ENCODE measurements around the gene PLB1.

PLB1 gene

GRCh38 chr2:28631514-28632206 is 135.8 kb downstream of the PLB1 start:
- no peaks in the 10 kb centered on the region for H3K9me3 ChIP-seq (ENCODE audit: control insufficient read depth, low read depth, low read length)
- no peak overlapping the region for H3K27ac ChIP-seq (ENCODE audit: low read length)
- no peak overlapping the region for H3K9ac ChIP-seq (ENCODE audit: low read length)
- H3K4me1 ChIP-seq (ENCODE audit: control insufficient read depth, low read depth, low read length) = no peaks in the 10 kb centered on the region
- H3K4me3 ChIP-seq (ENCODE audit: low read length) = no peak overlapping the region
- H3K27me3 ChIP-seq (ENCODE audit: control insufficient read depth, insufficient read depth, low read length) = no peaks in the 10 kb centered on the region
- no peaks in the 10 kb centered on the region for H3K36me3 ChIP-seq (ENCODE audit: control insufficient read depth, low read depth, low read length)

GRCh38 chr2:28632791-28633190 is 136.9 kb downstream of the PLB1 start:
- no peaks in the 10 kb centered on the region for H3K27me3 ChIP-seq (ENCODE audit: control insufficient read depth, insufficient read depth, low read length)
- no peaks in the 10 kb centered on the region for H3K36me3 ChIP-seq (ENCODE audit: control insufficient read depth, low read depth, low read length)
- no peaks in the 10 kb centered on the region for H3K9me3 ChIP-seq (ENCODE audit: control insufficient read depth, low read depth, low read length)
- H3K9ac ChIP-seq (ENCODE audit: low read length) = no peak overlapping the region
- no peak overlapping the region for H3K27ac ChIP-seq (ENCODE audit: low read length)
- H3K4me1 ChIP-seq (ENCODE audit: control insufficient read depth, low read depth, low read length) = no peaks in the 10 kb centered on the region
- no peak overlapping the region for H3K4me3 ChIP-seq (ENCODE audit: low read length)

- no peak overlapping the region for H3K4me3 ChIP-seq (ENCODE audit: low read length)
- H3K4me1 ChIP-seq (ENCODE audit: control insufficient read depth, low read depth, low read length) = no peaks in the 10 kb centered on the region
Observed at GRCh38 chr2:28633204-28633603, 137.3 kb downstream of the PLB1 start.

GRCh38 chr2:28633746-28634145 is 137.9 kb downstream of the PLB1 start:
- H3K27ac ChIP-seq (ENCODE audit: low read length) = no peak overlapping the region
- H3K9me3 ChIP-seq (ENCODE audit: control insufficient read depth, low read depth, low read length) = no peaks in the 10 kb centered on the region
- no peak overlapping the region for H3K4me3 ChIP-seq (ENCODE audit: low read length)
- H3K27me3 ChIP-seq (ENCODE audit: control insufficient read depth, insufficient read depth, low read length) = no peaks in the 10 kb centered on the region
- H3K4me1 ChIP-seq (ENCODE audit: control insufficient read depth, low read depth, low read length) = no peaks in the 10 kb centered on the region
- no peak overlapping the region for H3K9ac ChIP-seq (ENCODE audit: low read length)
- no peaks in the 10 kb centered on the region for H3K36me3 ChIP-seq (ENCODE audit: control insufficient read depth, low read depth, low read length)

More at GRCh38 chr2:28633204-28633603, 137.3 kb downstream of the PLB1 start:
- no peaks in the 10 kb centered on the region for H3K9me3 ChIP-seq (ENCODE audit: control insufficient read depth, low read depth, low read length)
- H3K9ac ChIP-seq (ENCODE audit: low read length) = no peak overlapping the region
- no peaks in the 10 kb centered on the region for H3K27me3 ChIP-seq (ENCODE audit: control insufficient read depth, insufficient read depth, low read length)
- no peak overlapping the region for H3K27ac ChIP-seq (ENCODE audit: low read length)
- H3K36me3 ChIP-seq (ENCODE audit: control insufficient read depth, low read depth, low read length) = no peaks in the 10 kb centered on the region

GRCh38 chr2:28635191-28635611 is 139.3 kb downstream of the PLB1 start:
- Histone ChIP-seq H3K27ac (ENCODE audit: low read length) (no peak overlapping the region), H3K9me3 (ENCODE audit: control insufficient read depth, low read depth, low read length) (no peaks in the 10 kb centered on the region), H3K27me3 (ENCODE audit: control insufficient read depth, insufficient read depth, low read length) (no peaks in the 10 kb centered on the region), H3K4me3 (ENCODE audit: low read length) (no peak overlapping the region), H3K4me1 (ENCODE audit: control insufficient read depth, low read depth, low read length) (no peaks in the 10 kb centered on the region), H3K9ac (ENCODE audit: low read length) (no peak overlapping the region), H3K36me3 (ENCODE audit: control insufficient read depth, low read depth, low read length) (no peaks in the 10 kb centered on the region)

GRCh38 chr2:28636491-28636890 is 140.6 kb downstream of the PLB1 start:
- Histone ChIP-seq H3K4me3 (ENCODE audit: low read length) (no peak overlapping the region), H3K27me3 (ENCODE audit: control insufficient read depth, insufficient read depth, low read length) (no peaks in the 10 kb centered on the region), H3K9ac (ENCODE audit: low read length) (no peak overlapping the region), H3K9me3 (ENCODE audit: control insufficient read depth, low read depth, low read length) (no peaks in the 10 kb centered on the region), H3K4me1 (ENCODE audit: control insufficient read depth, low read depth, low read length) (no peaks in the 10 kb centered on the region), H3K27ac (ENCODE audit: low read length) (no peak overlapping the region), H3K36me3 (ENCODE audit: control insufficient read depth, low read depth, low read length) (no peaks in the 10 kb centered on the region)

- no peak overlapping the region for H3K9ac ChIP-seq (ENCODE audit: low read length)
- no peak overlapping the region for H3K4me3 ChIP-seq (ENCODE audit: low read length)
- H3K4me1 ChIP-seq (ENCODE audit: control insufficient read depth, low read depth, low read length) = no peaks in the 10 kb centered on the region
- H3K36me3 ChIP-seq (ENCODE audit: control insufficient read depth, low read depth, low read length) = no peaks in the 10 kb centered on the region
- no peaks in the 10 kb centered on the region for H3K9me3 ChIP-seq (ENCODE audit: control insufficient read depth, low read depth, low read length)
- H3K27ac ChIP-seq (ENCODE audit: low read length) = no peak overlapping the region
- H3K27me3 ChIP-seq (ENCODE audit: control insufficient read depth, insufficient read depth, low read length) = no peaks in the 10 kb centered on the region
Observed at GRCh38 chr2:28637066-28638047, 141.5 kb downstream of the PLB1 start.

- Histone ChIP-seq H3K4me1 (ENCODE audit: control insufficient read depth, low read depth, low read length) (no peaks in the 10 kb centered on the region), H3K9ac (ENCODE audit: low read length) (no peak overlapping the region), H3K36me3 (ENCODE audit: control insufficient read depth, low read depth, low read length) (no peaks in the 10 kb centered on the region), H3K27me3 (ENCODE audit: control insufficient read depth, insufficient read depth, low read length) (no peaks in the 10 kb centered on the region), H3K27ac (ENCODE audit: low read length) (no peak overlapping the region), H3K4me3 (ENCODE audit: low read length) (no peak overlapping the region), H3K9me3 (ENCODE audit: control insufficient read depth, low read depth, low read length) (no peaks in the 10 kb centered on the region)
Observed at GRCh38 chr2:28638102-28638501, 142.2 kb downstream of the PLB1 start.

- no peak overlapping the region for H3K27ac ChIP-seq (ENCODE audit: low read length)
- H3K9me3 ChIP-seq (ENCODE audit: control insufficient read depth, low read depth, low read length) = no peaks in the 10 kb centered on the region
- no peaks in the 10 kb centered on the region for H3K27me3 ChIP-seq (ENCODE audit: control insufficient read depth, insufficient read depth, low read length)
- no peaks in the 10 kb centered on the region for H3K36me3 ChIP-seq (ENCODE audit: control insufficient read depth, low read depth, low read length)
- H3K4me3 ChIP-seq (ENCODE audit: low read length) = no peak overlapping the region
- peaks cover 4% of the 10 kb centered on the region for H3K4me1 ChIP-seq (ENCODE audit: control insufficient read depth, low read depth, low read length)
- no peak overlapping the region for H3K9ac ChIP-seq (ENCODE audit: low read length)
Observed at GRCh38 chr2:28639092-28639691, 143.3 kb downstream of the PLB1 start.

- no peaks in the 10 kb centered on the region for H3K9me3 ChIP-seq (ENCODE audit: control insufficient read depth, low read depth, low read length)
- no peak overlapping the region for H3K27ac ChIP-seq (ENCODE audit: low read length)
- no peaks in the 10 kb centered on the region for H3K36me3 ChIP-seq (ENCODE audit: control insufficient read depth, low read depth, low read length)
- no peaks in the 10 kb centered on the region for H3K27me3 ChIP-seq (ENCODE audit: control insufficient read depth, insufficient read depth, low read length)
- no peak overlapping the region for H3K9ac ChIP-seq (ENCODE audit: low read length)
- no peak overlapping the region for H3K4me3 ChIP-seq (ENCODE audit: low read length)
- H3K4me1 ChIP-seq (ENCODE audit: control insufficient read depth, low read depth, low read length) = peaks cover 7% of the 10 kb centered on the region
Observed at GRCh38 chr2:28639836-28640235, 144.0 kb downstream of the PLB1 start.

GRCh38 chr2:28640260-28640907 is 144.5 kb downstream of the PLB1 start:
- Histone ChIP-seq H3K27ac (ENCODE audit: low read length) (no peak overlapping the region), H3K4me1 (ENCODE audit: control insufficient read depth, low read depth, low read length) (peaks cover 7% of the 10 kb centered on the region), H3K9ac (ENCODE audit: low read length) (no peak overlapping the region), H3K9me3 (ENCODE audit: control insufficient read depth, low read depth, low read length) (no peaks in the 10 kb centered on the region), H3K36me3 (ENCODE audit: control insufficient read depth, low read depth, low read length) (no peaks in the 10 kb centered on the region), H3K27me3 (ENCODE audit: control insufficient read depth, insufficient read depth, low read length) (no peaks in the 10 kb centered on the region), H3K4me3 (ENCODE audit: low read length) (no peak overlapping the region)

Measured in iPS-18a (cell line).